ENCODE data around the gene CORO7. TPM values are rescaled to one million over a fixed set of nuclear protein-coding genes. Genes with fewer than 3 reads are reported as not detected.

Gene CORO7
- polyA plus RNA-seq, 1 donor from 2014 or later, result 108 TPM

DNA sequence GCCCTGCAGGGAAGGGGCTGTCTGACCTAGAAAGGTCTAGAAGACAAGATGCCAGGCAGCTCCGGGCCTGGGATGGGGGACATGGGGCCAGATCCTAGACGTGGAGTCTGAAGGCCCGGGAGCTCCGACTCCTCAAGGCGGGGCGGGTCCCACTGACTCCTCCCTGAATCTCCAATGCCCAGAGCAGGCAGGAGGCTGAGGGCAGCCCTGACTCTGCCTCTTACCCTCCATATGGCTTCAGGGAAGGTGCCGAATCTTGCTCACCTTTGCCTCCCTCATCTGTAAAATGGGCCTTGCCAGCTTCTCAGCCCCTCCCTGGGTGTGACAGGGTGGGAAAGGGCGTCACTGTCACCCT, 30.0 kb downstream of the CORO7 start:
- Mint-ChIP-seq H3K27ac (peak overlapping the region in 1 of 3 donors; percentile 89), H3K4me1 (no peaks in the 10 kb centered on the region), H3K4me3 (no peak overlapping the region), H3K9me3 (no peaks in the 10 kb centered on the region), H3K36me3 (peaks cover 5% of the 10 kb centered on the region), H3K27me3 (no peaks in the 10 kb centered on the region)

- H3K27me3 Mint-ChIP-seq, result no peaks in the 10 kb centered on the region
- no peaks in the 10 kb centered on the region for H3K4me1 Mint-ChIP-seq
- peak overlapping the region in 1 of 3 donors; percentile 89 for H3K27ac Mint-ChIP-seq
- peak overlapping the region in 1 of 4 donors; percentile 29 for H3K4me3 Mint-ChIP-seq
- H3K9me3 Mint-ChIP-seq, result no peaks in the 10 kb centered on the region
- H3K36me3 Mint-ChIP-seq, result peaks cover 5% of the 10 kb centered on the region
Measured at GRCh38 chr16:4385789-4386450, 30.5 kb downstream of the CORO7 start.

- Mint-ChIP-seq H3K27ac (peak overlapping the region in 1 of 3 donors; percentile 89), H3K9me3 (no peaks in the 10 kb centered on the region), H3K27me3 (no peaks in the 10 kb centered on the region), H3K4me3 (peak overlapping the region in 1 of 4 donors; percentile 29), H3K36me3 (peaks cover 5% of the 10 kb centered on the region), H3K4me1 (no peaks in the 10 kb centered on the region)
Measured at GRCh38 chr16:4385066-4385788, 31.2 kb downstream of the CORO7 start.

GRCh38 chr16:4384509-4384942, 31.9 kb downstream of the CORO7 start:
- Mint-ChIP-seq H3K36me3 (peaks cover 5% of the 10 kb centered on the region), H3K4me1 (no peaks in the 10 kb centered on the region), H3K27me3 (no peaks in the 10 kb centered on the region), H3K27ac (peak overlapping the region in 1 of 3 donors; percentile 31), H3K9me3 (no peaks in the 10 kb centered on the region), H3K4me3 (no peak overlapping the region)

DNA sequence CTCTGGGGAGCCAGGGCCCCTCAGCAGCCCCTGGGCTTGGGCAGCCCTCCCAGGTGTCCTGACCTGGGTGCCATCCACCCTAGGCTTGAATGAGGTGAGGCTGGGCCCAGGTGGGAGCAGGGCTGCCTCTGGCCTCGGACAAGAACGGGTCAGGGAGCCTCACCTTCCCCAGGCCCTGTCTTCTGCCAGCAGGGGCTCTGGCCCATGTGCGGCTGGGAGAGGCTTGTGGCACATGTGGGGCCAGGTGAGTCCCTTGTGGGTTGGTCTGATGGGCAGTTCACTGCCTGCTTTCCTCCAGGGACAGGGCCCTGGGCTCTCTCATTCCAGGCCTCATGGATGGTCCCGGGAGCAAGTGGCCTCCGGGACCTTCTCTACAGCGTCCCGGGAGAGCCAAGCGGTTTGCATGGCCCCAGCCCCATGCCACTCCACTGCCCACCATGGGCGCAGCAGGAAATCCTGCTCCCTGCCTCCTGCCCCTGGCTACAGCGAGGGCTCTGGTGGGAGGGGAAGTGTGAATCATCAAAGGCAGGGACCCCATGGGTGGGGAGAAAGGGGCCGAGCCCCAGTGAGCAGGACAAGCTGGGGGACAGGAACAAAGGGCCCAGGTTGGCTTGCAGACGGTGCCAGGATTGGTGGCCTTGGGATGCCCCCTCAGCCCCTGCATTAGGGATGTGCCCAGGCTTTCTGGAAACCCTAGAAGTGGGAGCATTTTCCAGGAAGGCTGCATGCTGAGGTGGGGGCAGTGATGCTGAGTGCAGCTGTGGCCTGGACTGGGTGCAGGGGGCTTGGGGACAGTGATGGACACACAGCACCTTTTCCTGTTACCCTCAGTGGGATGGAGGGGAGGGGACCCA, 32.6 kb downstream of the CORO7 start:
- H3K9me3 Mint-ChIP-seq, result no peaks in the 10 kb centered on the region
- peak overlapping the region in 1 of 3 donors; percentile 87 for H3K27ac Mint-ChIP-seq
- H3K4me1 Mint-ChIP-seq, result no peaks in the 10 kb centered on the region
- H3K4me3 Mint-ChIP-seq, result peak overlapping the region in 1 of 4 donors; percentile 52
- H3K36me3 Mint-ChIP-seq, result peaks cover 5% of the 10 kb centered on the region
- no peaks in the 10 kb centered on the region for H3K27me3 Mint-ChIP-seq

GRCh38 chr16:4382795-4383357, 33.5 kb downstream of the CORO7 start:
- Mint-ChIP-seq H3K27ac (peak overlapping the region in 2 of 3 donors; percentile 84 to 87), H3K36me3 (peaks cover 7% of the 10 kb centered on the region), H3K4me3 (peak overlapping the region in 3 of 4 donors; percentile 17 to 52 (median 28)), H3K27me3 (no peaks in the 10 kb centered on the region), H3K9me3 (no peaks in the 10 kb centered on the region), H3K4me1 (no peaks in the 10 kb centered on the region)

GRCh38 chr16:4381935-4382794, 34.2 kb downstream of the CORO7 start:
- Mint-ChIP-seq H3K27me3 (no peaks in the 10 kb centered on the region), H3K36me3 (peaks cover 9% of the 10 kb centered on the region), H3K4me3 (peak overlapping the region in 1 of 4 donors; percentile 28), H3K4me1 (no peaks in the 10 kb centered on the region), H3K9me3 (no peaks in the 10 kb centered on the region), H3K27ac (peak overlapping the region in 2 of 3 donors; percentile 87)

DNA sequence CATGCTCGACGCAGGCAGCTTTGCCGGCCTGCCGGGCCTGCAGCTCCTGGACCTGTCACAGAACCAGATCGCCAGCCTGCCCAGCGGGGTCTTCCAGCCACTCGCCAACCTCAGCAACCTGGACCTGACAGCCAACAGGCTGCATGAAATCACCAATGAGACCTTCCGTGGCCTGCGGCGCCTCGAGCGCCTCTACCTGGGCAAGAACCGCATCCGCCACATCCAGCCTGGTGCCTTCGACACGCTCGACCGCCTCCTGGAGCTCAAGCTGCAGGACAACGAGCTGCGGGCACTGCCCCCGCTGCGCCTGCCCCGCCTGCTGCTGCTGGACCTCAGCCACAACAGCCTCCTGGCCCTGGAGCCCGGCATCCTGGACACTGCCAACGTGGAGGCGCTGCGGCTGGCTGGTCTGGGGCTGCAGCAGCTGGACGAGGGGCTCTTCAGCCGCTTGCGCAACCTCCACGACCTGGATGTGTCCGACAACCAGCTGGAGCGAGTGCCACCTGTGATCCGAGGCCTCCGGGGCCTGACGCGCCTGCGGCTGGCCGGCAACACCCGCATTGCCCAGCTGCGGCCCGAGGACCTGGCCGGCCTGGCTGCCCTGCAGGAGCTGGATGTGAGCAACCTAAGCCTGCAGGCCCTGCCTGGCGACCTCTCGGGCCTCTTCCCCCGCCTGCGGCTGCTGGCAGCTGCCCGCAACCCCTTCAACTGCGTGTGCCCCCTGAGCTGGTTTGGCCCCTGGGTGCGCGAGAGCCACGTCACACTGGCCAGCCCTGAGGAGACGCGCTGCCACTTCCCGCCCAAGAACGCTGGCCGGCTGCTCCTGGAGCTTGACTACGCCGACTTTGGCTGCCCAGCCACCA, 35.1 kb downstream of the CORO7 start:
- H3K4me1 Mint-ChIP-seq, result no peaks in the 10 kb centered on the region
- no peaks in the 10 kb centered on the region for H3K27me3 Mint-ChIP-seq
- H3K9me3 Mint-ChIP-seq, result no peaks in the 10 kb centered on the region
- H3K36me3 Mint-ChIP-seq, result peaks cover 9% of the 10 kb centered on the region
- peak overlapping the region in 1 of 3 donors; percentile 87 for H3K27ac Mint-ChIP-seq
- H3K4me3 Mint-ChIP-seq, result peak overlapping the region in 1 of 4 donors; percentile 68

DNA sequence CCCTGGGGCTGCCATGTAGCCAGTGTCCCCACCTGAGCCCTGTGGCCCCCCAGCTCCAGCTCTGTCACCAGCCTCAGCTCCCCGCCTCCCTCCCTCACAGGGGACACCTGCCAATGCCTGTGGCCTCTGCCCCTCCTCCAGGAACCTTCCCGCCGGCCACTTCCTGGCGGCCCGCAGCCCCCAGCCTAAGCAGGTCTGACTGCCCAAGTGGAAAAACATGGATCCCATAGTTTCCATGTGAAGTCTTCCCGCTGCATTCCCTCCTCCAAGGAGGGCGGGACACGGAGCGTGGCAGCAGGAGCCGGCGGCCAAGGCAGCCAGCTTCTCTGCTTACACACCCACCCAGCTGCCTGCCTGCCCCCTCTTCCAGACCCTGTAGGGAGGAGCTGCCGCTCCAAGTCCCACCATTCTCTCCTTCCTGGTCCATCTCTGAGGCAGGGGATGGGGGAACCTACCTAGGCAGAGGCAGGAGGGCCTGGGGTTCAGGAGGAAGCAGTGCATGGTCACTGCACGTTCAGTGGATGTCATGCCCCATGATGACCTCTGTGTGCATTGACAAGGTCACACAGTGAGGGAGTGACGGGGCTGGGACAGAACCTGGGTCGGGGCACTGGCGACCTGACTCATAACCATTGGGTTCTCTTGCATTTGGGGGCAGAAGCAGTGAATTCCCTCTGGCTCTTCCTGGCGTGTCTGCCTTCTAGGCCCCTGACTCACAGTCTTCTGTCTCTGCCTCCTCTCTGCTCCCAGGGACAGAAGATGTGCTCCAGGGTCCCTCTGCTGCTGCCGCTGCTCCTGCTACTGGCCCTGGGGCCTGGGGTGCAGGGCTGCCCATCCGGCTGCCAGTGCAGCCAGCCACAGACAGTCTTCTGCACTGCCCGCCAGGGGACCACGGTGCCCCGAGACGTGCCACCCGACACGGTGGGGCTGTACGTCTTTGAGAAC, 36.0 kb downstream of the CORO7 start:
- peak overlapping the region; percentile 67 to 79 (median 78) for H3K27ac Mint-ChIP-seq
- no peaks in the 10 kb centered on the region for H3K27me3 Mint-ChIP-seq
- peaks cover 5% of the 10 kb centered on the region for H3K36me3 Mint-ChIP-seq
- H3K9me3 Mint-ChIP-seq, result no peaks in the 10 kb centered on the region
- H3K4me1 Mint-ChIP-seq, result peaks cover 0 to 2% (median 0%) of the 10 kb centered on the region in 3 donors
- H3K4me3 Mint-ChIP-seq, result peak overlapping the region in 3 of 4 donors; percentile 16 to 76 (median 37)

- peak overlapping the region in 1 of 3 donors; percentile 74 for H3K27ac Mint-ChIP-seq
- no peak overlapping the region for H3K4me3 Mint-ChIP-seq
- H3K27me3 Mint-ChIP-seq, result no peaks in the 10 kb centered on the region
- H3K4me1 Mint-ChIP-seq, result peaks cover 0 to 5% (median 0%) of the 10 kb centered on the region in 3 donors
- H3K36me3 Mint-ChIP-seq, result peaks cover 5% of the 10 kb centered on the region
- H3K9me3 Mint-ChIP-seq, result no peaks in the 10 kb centered on the region
Measured at GRCh38 chr16:4378999-4379690, 37.3 kb downstream of the CORO7 start.

GRCh38 chr16:4378161-4378666, 38.2 kb downstream of the CORO7 start:
- peaks cover 4% of the 10 kb centered on the region for H3K36me3 Mint-ChIP-seq
- peaks cover 0 to 5% (median 5%) of the 10 kb centered on the region in 3 donors for H3K4me1 Mint-ChIP-seq
- peak overlapping the region in 2 of 3 donors; percentile 74 to 94 for H3K27ac Mint-ChIP-seq
- H3K4me3 Mint-ChIP-seq, result no peak overlapping the region
- no peaks in the 10 kb centered on the region for H3K27me3 Mint-ChIP-seq
- H3K9me3 Mint-ChIP-seq, result no peaks in the 10 kb centered on the region

All from IgD-negative memory B cell (primary cell).